HepG2 (cell line): ENCODE measurements around the gene GLIS2. TPM values are rescaled to one million over a fixed set of nuclear protein-coding genes. Genes with fewer than 3 reads are reported as not detected.
A peak's percentile ranks its signal among the peaks of the same experiment; 100 is the strongest.

ENCODE experiments used
- ETV6 ChIP-seq: sonication (generic); formaldehyde crosslinking; conservative IDR thresholded peaks from 2 replicates; pipeline ENCODE4 v1.4.0; 2020; ENCODE audit warnings: missing genetic modification reagents
- EZH2 ChIP-seq: conservative IDR thresholded peaks from 2 replicates; pipeline ENCODE4 v1.6.1; 2012; ENCODE audit warnings: mild to moderate bottlenecking, low read depth, low read length, moderate library complexity
- GABPB1 ChIP-seq: IDR thresholded peaks from 2 replicates; pipeline ENCODE4 v1.6.1; 2016; ENCODE audit warnings: mild to moderate bottlenecking, missing genetic modification reagents, moderate library complexity, missing compliant biosample characterization
- MYPOP ChIP-seq: sonication (generic); formaldehyde crosslinking; IDR thresholded peaks from 2 replicates; pipeline ENCODE4 v1.8.1; 2023; ENCODE audit warnings: mild to moderate bottlenecking, moderate library complexity, missing genetic modification reagents
- PATZ1 ChIP-seq: sonication (generic); formaldehyde crosslinking; IDR thresholded peaks from 2 replicates; pipeline ENCODE4 v1.4.0; 2020; ENCODE audit warnings: missing genetic modification reagents
- PRDM4 ChIP-seq: sonication (generic); formaldehyde crosslinking; IDR thresholded peaks from 2 replicates; pipeline ENCODE4 v1.9.0; 2021; ENCODE audit warnings: missing genetic modification reagents, borderline replicate concordance
- TEAD3 ChIP-seq: optimal IDR thresholded peaks from 2 replicates; pipeline ENCODE3; 2016; ENCODE audit warnings: borderline replicate concordance
- ZNF263 ChIP-seq: sonication (generic); formaldehyde crosslinking; IDR thresholded peaks from 2 replicates; pipeline ENCODE4 v1.4.0; 2020; ENCODE audit warnings: missing genetic modification reagents
- polyA plus RNA-seq, 8 experiments: library from polyadenylated mRNA; depleted of rRNA in 3 of 8; stranded (reverse) in 7 of 8; unstranded in 1 of 8; fragments of >200 nt; fragmentation: Illumina TruSeq in 4 of 8; extraction: Trizol in 4 of 8; gene quantifications; 2 replicates each; pipeline versions ENCODE4 v1.2.1 to v1.2.3, GENCODE V29; 2011 to 2016; ENCODE audit warnings: low read depth in 4 of 8, missing spikeins in 1 of 8, mixed read lengths in 1 of 8; ENCODE audit not compliant: insufficient read depth in 1 of 8
- total RNA-seq, 5 experiments: library from RNA; depleted of rRNA; stranded (reverse); fragments of >200 nt; fragmentation: Illumina TruSeq; extraction: Trizol; gene quantifications; 2 replicates each; pipeline ENCODE4 v1.2.3, GENCODE V29; 2016; ENCODE audit warnings: low read depth in 1 of 5

GLIS2 gene
- total and polyA plus RNA-seq, 2 of the 13 experiments (the other 11 are each of a cell fraction or from before 2014, with no cell fraction given) = 0.28 to 0.29 TPM

GRCh38 chr16:4315186-4316107 lies at the start of gene GLIS2 (continued):
- TF ChIP-seq PRDM4 (CRISPR knock-in tag) (no peak), ETV6 (CRISPR knock-in tag) (no peak), MYPOP (CRISPR knock-in tag) (peak; percentile 86), TEAD3 (peak; percentile 12), ZNF263 (CRISPR knock-in tag) (0 out of 2 replicates have a peak, but pooled peaks have one; percentile 54), GABPB1 (CRISPR knock-in tag) (peak; percentile 11; the same call in 1 of the 2 replicates), EZH2 (peak; percentile 53; the same call in 1 of the 2 replicates), PATZ1 (peak; percentile 60)
